ENCODE data around the gene TMEM151B. TPM values are rescaled to one million over a fixed set of nuclear protein-coding genes. Genes with fewer than 3 reads are reported as not detected.

TMEM151B gene
- total and polyA plus RNA-seq, 2 of the 4 experiments (the other 2 are of a cell fraction) = not detected

DNA sequence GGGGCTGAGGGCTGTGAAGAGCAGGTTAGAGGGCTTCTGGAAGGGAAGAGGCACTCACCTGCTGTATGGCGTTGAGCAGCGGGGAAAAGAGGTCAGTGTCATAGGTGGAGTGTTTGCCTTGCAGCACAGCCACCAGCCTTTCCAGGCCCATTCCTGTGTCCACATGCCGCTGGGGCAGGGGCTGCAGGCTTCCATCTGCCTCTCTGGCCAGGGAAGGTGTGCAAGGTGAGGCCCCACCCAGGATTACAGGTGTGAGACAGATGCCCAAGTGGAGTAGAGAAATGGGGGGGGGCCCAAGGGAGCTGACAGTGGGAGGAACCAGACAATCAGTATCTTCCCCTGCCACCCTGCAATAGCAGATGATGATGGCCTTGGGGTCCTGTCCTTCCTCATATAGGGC is 40.0 kb downstream of the TMEM151B start:
- Histone ChIP-seq H2AFZ (replicated peaks; ENCODE audit: low read length, poor library complexity) (no peak overlapping the region), H2BK20ac (ENCODE audit: low read depth, low read length) (no peak overlapping the region), H3K56ac (ENCODE audit: extremely low read depth, insufficient read depth, low read length) (no peak overlapping the region), H4K91ac (ENCODE audit: insufficient read depth, low read depth, low read length) (no peak overlapping the region), H3K27ac (ENCODE audit: insufficient read depth, low read length) (no peak overlapping the region), H3K23ac (ENCODE audit: low read depth, low read length) (no peak overlapping the region), H3K4me2 (ENCODE audit: low read depth, low read length) (no peak overlapping the region), H3K4ac (ENCODE audit: low read depth, low read length) (no peak overlapping the region), H2AK5ac (ENCODE audit: low read depth, low read length) (no peak overlapping the region), H4K8ac (ENCODE audit: low read depth in 2 of 2, low read length in 2 of 2) (no peak overlapping the region), H3K14ac (replicated peaks; ENCODE audit: low read depth, low read length) (no peak overlapping the region), H4K20me1 (ENCODE audit: insufficient read depth, low read length) (no peaks in the 10 kb centered on the region), H4K5ac (ENCODE audit: low read depth, low read length) (no peak overlapping the region), H3K9ac (ENCODE audit: low read depth, low read length) (no peak overlapping the region), H3K27me3 (ENCODE audit: control insufficient read depth, insufficient read depth, low read length) (no peaks in the 10 kb centered on the region), H3K4me1 (ENCODE audit: control insufficient read depth, insufficient read depth, low read length) (peaks cover 8% of the 10 kb centered on the region), H3K9me3 (ENCODE audit: control insufficient read depth, insufficient read depth, low read length) (no peaks in the 10 kb centered on the region), H2AK9ac (replicated peaks; ENCODE audit: low read depth, low read length, poor library complexity) (no peak overlapping the region), H3K4me3 (ENCODE audit: insufficient read depth, low read depth, low read length) (no peak overlapping the region), H3K79me1 (ENCODE audit: low read depth in 1 of 2, low read length in 2 of 2) (peaks cover 20 to 24% of the 10 kb centered on the region in 2 experiments), H2BK5ac (ENCODE audit: low read depth, low read length, poor library complexity, severe bottlenecking) (no peak overlapping the region), H3K36me3 (ENCODE audit: control insufficient read depth, insufficient read depth, low read length) (peaks cover 44% of the 10 kb centered on the region), H3K9me1 (ENCODE audit: insufficient read depth, low read length) (peaks cover 10% of the 10 kb centered on the region), H2BK120ac (ENCODE audit: low read depth, low read length) (no peak overlapping the region), H3K18ac (ENCODE audit: low read depth, low read length) (no peak overlapping the region), H2BK15ac (ENCODE audit: low read depth, low read length) (no peak overlapping the region)
- no peak for TF ChIP-seq MXI1 (IDR thresholded peaks at IDR 0.05; ENCODE audit: borderline replicate concordance, low read depth, low read length)
- no peak for TF ChIP-seq CHD1 (IDR thresholded peaks at IDR 0.05; ENCODE audit: low read depth, low read length)
- no peak for TF ChIP-seq CTCF (conservative IDR thresholded peaks at IDR 0.05; ENCODE audit: low read depth, low read length)
- TF ChIP-seq RCOR1 (IDR thresholded peaks at IDR 0.05; ENCODE audit: insufficient replicate concordance, low read length) = no peak
- no peak for TF ChIP-seq SMC3 (IDR thresholded peaks at IDR 0.05; ENCODE audit: low read depth, low read length)
- TF ChIP-seq BHLHE40 (IDR thresholded peaks at IDR 0.05; ENCODE audit: low read depth, low read length) = no peak
- CTCF ChIA-PET = no interaction called here
- in situ Hi-C loops (cut with MboI; ENCODE audit: low sequenced_read_pairs) = no loop called here
- no TSS peak for BruUV-seq (replicated peaks)
- no CpG with 5 or more reads among the region's 3 CpGs for WGBS, 2 experiments (ENCODE audit: extremely low coverage in 2 of 2, insufficient read length in 1 of 2)
- DNase-seq (no peak), ATAC-seq (ENCODE audit: low read depth) (no peak)
- dilution Hi-C loops (cut with HindIII; ENCODE audit: low sequenced_read_pairs, unreplicated experiment) = no loop called here
- POLR2A ChIA-PET (ENCODE audit: unreplicated experiment) = no interaction called here
- intact Hi-C loops (cut with micrococcal nuclease) = no loop called here
